KMS-11 (cell line): Measurements from ENCODE around the gene UFM1.
"Not testable (repeated sequence)": the region's sequence is repeated elsewhere in the genome, so short reads cannot be mapped to it uniquely, and the experiment has no call there.

Experiments used
- H2AFZ ChIP-seq: fragments of 200-600 bp; sonication (generic); 2 replicates; pipeline ENCODE4 v1.6.1; 2016; ENCODE audit warnings: antibody characterized with exemption, mixed run types, low read depth
- H3K27ac ChIP-seq: fragments of 200-600 bp; sonication (generic); 2 replicates; pipeline ENCODE4 v1.6.1; 2016; ENCODE audit warnings: mild to moderate bottlenecking, mixed run types
- H3K27me3 ChIP-seq: fragments of 200-600 bp; sonication (generic); 2 replicates; pipeline ENCODE4 v1.6.1; 2017; ENCODE audit warnings: mild to moderate bottlenecking, low read depth, mixed run types, moderate library complexity; ENCODE audit not compliant: insufficient read depth
- H3K36me3 ChIP-seq: fragments of 200-600 bp; sonication (generic); 2 replicates; pipeline ENCODE4 v1.6.1; 2017; ENCODE audit warnings: mild to moderate bottlenecking, mixed run types; ENCODE audit not compliant: insufficient read depth
- H3K4me1 ChIP-seq: fragments of 200-600 bp; sonication (generic); 2 replicates; pipeline ENCODE4 v1.6.1; 2016; ENCODE audit warnings: mild to moderate bottlenecking, low read depth, mixed run types; ENCODE audit not compliant: poor library complexity, severe bottlenecking
- H3K4me2 ChIP-seq: fragments of 200-600 bp; sonication (generic); 2 replicates; pipeline ENCODE4 v1.7.0; 2016; ENCODE audit warnings: mild to moderate bottlenecking, mixed run types
- H3K4me3 ChIP-seq: fragments of 200-600 bp; sonication (generic); IDR thresholded peaks from 2 replicates; pipeline ENCODE4 v1.6.1; 2017; ENCODE audit warnings: low read depth, low read length, mixed read lengths; ENCODE audit not compliant: insufficient read depth
- H3K79me2 ChIP-seq: fragments of 200-600 bp; sonication (generic); 2 replicates; pipeline ENCODE4 v1.6.1; 2016; ENCODE audit warnings: low read depth, mixed run types; ENCODE audit not compliant: insufficient read depth
- H3K9ac ChIP-seq: fragments of 200-600 bp; sonication (generic); 2 replicates; pipeline ENCODE4 v1.6.1; 2016; ENCODE audit warnings: mild to moderate bottlenecking, mixed run types
- H4K20me1 ChIP-seq: fragments of 200-600 bp; sonication (generic); 2 replicates; pipeline ENCODE4 v1.6.1; 2016; ENCODE audit warnings: mild to moderate bottlenecking, mixed run types; ENCODE audit not compliant: insufficient read depth
- TF ChIP-seq, protein P1 (sequence below): fragments of 200-600 bp; sonication (generic); conservative IDR thresholded peaks from 2 replicates; pipeline ENCODE4 v1.6.1; 2017; ENCODE audit warnings: low read depth, mild to moderate bottlenecking, antibody characterized with exemption, low read length, moderate library complexity, mixed read lengths

UFM1 gene

GRCh38 chr13:38309397-38309796 lies 40.3 kb upstream of the UFM1 start:
- Histone ChIP-seq H3K27me3 (no peaks in the 10 kb centered on the region), H3K4me1 (no peaks in the 10 kb centered on the region), H3K27ac (no peak overlapping the region), H3K4me2 (no peak overlapping the region), H3K36me3 (no peaks in the 10 kb centered on the region), H2AFZ (no peak overlapping the region), H3K4me3 (no peak overlapping the region), H3K79me2 (no peaks in the 10 kb centered on the region), H3K9ac (no peak overlapping the region), H4K20me1 (no peaks in the 10 kb centered on the region)
- TF ChIP-seq, protein P1, sequence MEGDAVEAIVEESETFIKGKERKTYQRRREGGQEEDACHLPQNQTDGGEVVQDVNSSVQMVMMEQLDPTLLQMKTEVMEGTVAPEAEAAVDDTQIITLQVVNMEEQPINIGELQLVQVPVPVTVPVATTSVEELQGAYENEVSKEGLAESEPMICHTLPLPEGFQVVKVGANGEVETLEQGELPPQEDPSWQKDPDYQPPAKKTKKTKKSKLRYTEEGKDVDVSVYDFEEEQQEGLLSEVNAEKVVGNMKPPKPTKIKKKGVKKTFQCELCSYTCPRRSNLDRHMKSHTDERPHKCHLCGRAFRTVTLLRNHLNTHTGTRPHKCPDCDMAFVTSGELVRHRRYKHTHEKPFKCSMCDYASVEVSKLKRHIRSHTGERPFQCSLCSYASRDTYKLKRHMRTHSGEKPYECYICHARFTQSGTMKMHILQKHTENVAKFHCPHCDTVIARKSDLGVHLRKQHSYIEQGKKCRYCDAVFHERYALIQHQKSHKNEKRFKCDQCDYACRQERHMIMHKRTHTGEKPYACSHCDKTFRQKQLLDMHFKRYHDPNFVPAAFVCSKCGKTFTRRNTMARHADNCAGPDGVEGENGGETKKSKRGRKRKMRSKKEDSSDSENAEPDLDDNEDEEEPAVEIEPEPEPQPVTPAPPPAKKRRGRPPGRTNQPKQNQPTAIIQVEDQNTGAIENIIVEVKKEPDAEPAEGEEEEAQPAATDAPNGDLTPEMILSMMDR = no peak

DNA sequence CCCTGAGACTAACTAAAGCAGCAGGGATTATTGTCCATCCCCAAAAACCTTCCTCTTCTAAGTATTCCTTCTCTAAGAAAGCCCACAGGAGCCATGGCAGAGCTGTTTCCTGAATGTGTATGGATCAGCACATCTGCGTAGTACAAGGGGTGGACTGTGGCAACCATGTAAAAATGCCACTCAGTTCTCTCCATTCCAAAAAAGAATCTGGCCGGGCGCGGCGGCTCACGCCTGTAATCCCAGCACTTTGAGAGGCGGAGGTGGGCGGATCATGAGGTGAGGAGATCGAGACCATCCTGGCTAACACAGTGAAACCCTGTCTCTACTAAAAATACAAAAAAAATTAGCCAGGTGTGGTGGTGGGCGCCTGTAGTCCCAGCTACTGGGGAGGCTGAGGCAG lies 38.5 kb upstream of the UFM1 start:
- not testable (repeated sequence) for H3K9ac ChIP-seq, H3K4me2 ChIP-seq, H3K36me3 ChIP-seq, H4K20me1 ChIP-seq, H3K4me1 ChIP-seq, H3K4me3 ChIP-seq, H3K27ac ChIP-seq, H2AFZ ChIP-seq, H3K79me2 ChIP-seq, H3K27me3 ChIP-seq

GRCh38 chr13:38316129-38316528 lies 33.5 kb upstream of the UFM1 start:
- TF ChIP-seq, protein P1 = no peak
- no peaks in the 10 kb centered on the region for H3K27me3 ChIP-seq
- no peak overlapping the region for H3K9ac ChIP-seq
- no peaks in the 10 kb centered on the region for H3K79me2 ChIP-seq
- no peaks in the 10 kb centered on the region for H4K20me1 ChIP-seq
- H3K4me1 ChIP-seq = no peaks in the 10 kb centered on the region
- H2AFZ ChIP-seq = no peak overlapping the region
- H3K36me3 ChIP-seq = no peaks in the 10 kb centered on the region
- H3K4me3 ChIP-seq = no peak overlapping the region
- H3K4me2 ChIP-seq = no peak overlapping the region
- H3K27ac ChIP-seq = no peak overlapping the region

DNA sequence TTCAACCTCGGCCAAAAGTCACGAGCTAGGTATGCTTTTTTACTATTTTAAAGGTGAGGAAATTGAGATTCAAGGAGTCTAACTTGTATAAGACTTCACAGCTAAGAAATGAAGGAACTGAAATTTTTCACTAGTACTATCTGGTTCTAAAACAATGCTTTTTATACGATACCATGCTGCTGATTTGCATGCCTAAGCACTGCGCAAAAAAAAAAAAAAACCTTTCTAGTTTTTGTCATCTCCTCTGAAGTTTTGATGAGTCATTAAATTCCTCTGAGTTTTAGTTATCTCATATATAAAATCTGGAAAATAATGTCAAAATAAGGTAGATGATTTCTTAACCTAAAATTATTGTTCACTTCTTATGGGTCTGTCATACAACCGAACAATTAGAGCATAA lies 28.0 kb upstream of the UFM1 start:
- H3K36me3 ChIP-seq = no peaks in the 10 kb centered on the region
- TF ChIP-seq, protein P1 = no peak
- no peak overlapping the region for H3K4me3 ChIP-seq
- no peaks in the 10 kb centered on the region for H3K27me3 ChIP-seq
- no peak overlapping the region for H2AFZ ChIP-seq
- no peak overlapping the region for H3K4me2 ChIP-seq
- no peak overlapping the region for H3K9ac ChIP-seq
- H3K4me1 ChIP-seq = no peaks in the 10 kb centered on the region
- no peak overlapping the region for H3K27ac ChIP-seq
- no peaks in the 10 kb centered on the region for H4K20me1 ChIP-seq
- H3K79me2 ChIP-seq = no peaks in the 10 kb centered on the region

DNA sequence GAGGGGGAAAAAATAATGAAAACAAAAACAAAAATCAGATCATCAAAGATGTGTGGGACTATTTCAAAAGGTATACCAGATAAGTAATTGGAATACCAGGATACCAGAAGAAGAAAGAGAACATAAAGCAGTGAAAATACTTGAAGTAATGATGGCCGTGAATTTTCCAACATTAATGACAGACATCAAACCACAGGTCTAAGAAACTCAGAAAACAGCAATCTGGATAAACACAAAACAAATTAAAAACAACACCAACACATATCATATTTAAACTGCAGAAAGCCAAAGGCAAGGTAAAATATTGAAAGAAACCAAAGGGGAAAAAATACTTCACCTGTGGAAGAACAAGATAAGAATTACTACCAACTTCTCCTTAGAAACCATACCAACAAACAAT lies 24.2 kb upstream of the UFM1 start:
- no peaks in the 10 kb centered on the region for H3K79me2 ChIP-seq
- no peaks in the 10 kb centered on the region for H3K36me3 ChIP-seq
- no peak overlapping the region for H3K9ac ChIP-seq
- H2AFZ ChIP-seq = no peak overlapping the region
- H4K20me1 ChIP-seq = no peaks in the 10 kb centered on the region
- H3K27ac ChIP-seq = no peak overlapping the region
- H3K27me3 ChIP-seq = no peaks in the 10 kb centered on the region
- no peak overlapping the region for H3K4me3 ChIP-seq
- no peak overlapping the region for H3K4me2 ChIP-seq
- H3K4me1 ChIP-seq = no peaks in the 10 kb centered on the region
- TF ChIP-seq, protein P1 = no peak
